Measurements from ENCODE around the gene SLC7A5.
"Not testable (repeated sequence)": the region's sequence is repeated elsewhere in the genome, so short reads cannot be mapped to it uniquely, and the experiment has no call there.

SLC7A5 gene

GRCh38 chr16:87882436-87883019 lies 13.2 kb upstream of the SLC7A5 start:
- Histone ChIP-seq H3K4me2 (ENCODE audit: low read depth, low read length, poor library complexity, severe bottlenecking) (no peak overlapping the region), H3K27me3 (ENCODE audit: insufficient read depth, low read length, poor library complexity, severe bottlenecking) (no peaks in the 10 kb centered on the region), H3K4me1 (ENCODE audit: insufficient read depth, low read length, poor library complexity, severe bottlenecking) (no peaks in the 10 kb centered on the region), H3K9ac (ENCODE audit: low read depth, low read length, poor library complexity, severe bottlenecking) (no peak overlapping the region), H3K36me3 (ENCODE audit: insufficient read depth, low read length) (no peaks in the 10 kb centered on the region), H3K9me2 (replicated peaks; ENCODE audit: low read depth, low read length) (no peaks in the 10 kb centered on the region), H3K4me3 (ENCODE audit: low read length, poor library complexity, severe bottlenecking) (no peak overlapping the region), H3K9me3 (ENCODE audit: insufficient read depth, low read depth, low read length) (no peaks in the 10 kb centered on the region), H3F3A (ENCODE audit: low read depth) (no peaks in the 10 kb centered on the region), H4K20me1 (ENCODE audit: insufficient read depth, low read length, poor library complexity, severe bottlenecking) (no peaks in the 10 kb centered on the region), H3K79me2 (ENCODE audit: insufficient read depth, low read length) (no peaks in the 10 kb centered on the region), H2AFZ (ENCODE audit: low read length) (no peak overlapping the region)
- TF ChIP-seq EZH2phosphoT487 (IDR thresholded peaks at IDR 0.05; ENCODE audit: borderline replicate concordance) (no peak), CTCF (conservative IDR thresholded peaks at IDR 0.05; ENCODE audit: low read length) (no peak)

GRCh38 chr16:87881324-87882200 lies 12.3 kb upstream of the SLC7A5 start:
- no peak for TF ChIP-seq EZH2phosphoT487 (IDR thresholded peaks at IDR 0.05; ENCODE audit: borderline replicate concordance)
- no peak for TF ChIP-seq CTCF (conservative IDR thresholded peaks at IDR 0.05; ENCODE audit: low read length)
- Histone ChIP-seq H4K20me1 (ENCODE audit: insufficient read depth, low read length, poor library complexity, severe bottlenecking) (no peaks in the 10 kb centered on the region), H3K4me1 (ENCODE audit: insufficient read depth, low read length, poor library complexity, severe bottlenecking) (no peaks in the 10 kb centered on the region), H3K9me3 (ENCODE audit: insufficient read depth, low read depth, low read length) (no peaks in the 10 kb centered on the region), H3K36me3 (ENCODE audit: insufficient read depth, low read length) (no peaks in the 10 kb centered on the region), H3K27me3 (ENCODE audit: insufficient read depth, low read length, poor library complexity, severe bottlenecking) (no peaks in the 10 kb centered on the region), H2AFZ (ENCODE audit: low read length) (no peak overlapping the region), H3K4me2 (ENCODE audit: low read depth, low read length, poor library complexity, severe bottlenecking) (no peak overlapping the region), H3K9ac (ENCODE audit: low read depth, low read length, poor library complexity, severe bottlenecking) (no peak overlapping the region), H3K79me2 (ENCODE audit: insufficient read depth, low read length) (no peaks in the 10 kb centered on the region), H3K9me2 (replicated peaks; ENCODE audit: low read depth, low read length) (no peaks in the 10 kb centered on the region), H3F3A (ENCODE audit: low read depth) (no peaks in the 10 kb centered on the region), H3K4me3 (ENCODE audit: low read length, poor library complexity, severe bottlenecking) (no peak overlapping the region)

- no peaks in the 10 kb centered on the region for H3K36me3 ChIP-seq (ENCODE audit: insufficient read depth, low read length)
- H3F3A ChIP-seq (ENCODE audit: low read depth), result no peaks in the 10 kb centered on the region
- no peak overlapping the region for H2AFZ ChIP-seq (ENCODE audit: low read length)
- H3K4me2 ChIP-seq (ENCODE audit: low read depth, low read length, poor library complexity, severe bottlenecking), result no peak overlapping the region
- H3K79me2 ChIP-seq (ENCODE audit: insufficient read depth, low read length), result no peaks in the 10 kb centered on the region
- H3K4me1 ChIP-seq (ENCODE audit: insufficient read depth, low read length, poor library complexity, severe bottlenecking), result no peaks in the 10 kb centered on the region
- TF ChIP-seq EZH2phosphoT487 (IDR thresholded peaks at IDR 0.05; ENCODE audit: borderline replicate concordance), result no peak
- no peak for TF ChIP-seq CTCF (conservative IDR thresholded peaks at IDR 0.05; ENCODE audit: low read length)
- H3K4me3 ChIP-seq (ENCODE audit: low read length, poor library complexity, severe bottlenecking), result no peak overlapping the region
- no peaks in the 10 kb centered on the region for H3K27me3 ChIP-seq (ENCODE audit: insufficient read depth, low read length, poor library complexity, severe bottlenecking)
- H3K9me3 ChIP-seq (ENCODE audit: insufficient read depth, low read depth, low read length), result no peaks in the 10 kb centered on the region
- H3K9ac ChIP-seq (ENCODE audit: low read depth, low read length, poor library complexity, severe bottlenecking), result no peak overlapping the region
- no peaks in the 10 kb centered on the region for H3K9me2 ChIP-seq (replicated peaks; ENCODE audit: low read depth, low read length)
- H4K20me1 ChIP-seq (ENCODE audit: insufficient read depth, low read length, poor library complexity, severe bottlenecking), result no peaks in the 10 kb centered on the region
Observed at GRCh38 chr16:87880117-87880696, 10.9 kb upstream of the SLC7A5 start.

GRCh38 chr16:87879411-87880013 lies 10.2 kb upstream of the SLC7A5 start:
- not testable (repeated sequence) for H3K9me2 ChIP-seq (replicated peaks; ENCODE audit: low read depth, low read length); H2AFZ ChIP-seq (ENCODE audit: low read length); H3K4me3 ChIP-seq (ENCODE audit: low read length, poor library complexity, severe bottlenecking); H3F3A ChIP-seq (ENCODE audit: low read depth); H3K36me3 ChIP-seq (ENCODE audit: insufficient read depth, low read length); H3K27me3 ChIP-seq (ENCODE audit: insufficient read depth, low read length, poor library complexity, severe bottlenecking); H3K4me2 ChIP-seq (ENCODE audit: low read depth, low read length, poor library complexity, severe bottlenecking); H4K20me1 ChIP-seq (ENCODE audit: insufficient read depth, low read length, poor library complexity, severe bottlenecking); H3K9me3 ChIP-seq (ENCODE audit: insufficient read depth, low read depth, low read length); H3K79me2 ChIP-seq (ENCODE audit: insufficient read depth, low read length); H3K4me1 ChIP-seq (ENCODE audit: insufficient read depth, low read length, poor library complexity, severe bottlenecking); H3K9ac ChIP-seq (ENCODE audit: low read depth, low read length, poor library complexity, severe bottlenecking)

Measured in Loucy (cell line).